ENCODE data around the gene ASPG. TPM values are rescaled to one million over a fixed set of nuclear protein-coding genes. Genes with fewer than 3 reads are reported as not detected.

The ASPG gene
- polyA plus RNA-seq, 1 donor from 2014 or later: 0.16 TPM

- peaks cover 17% of the 10 kb centered on the region for H3K79me2 ChIP-seq (replicated peaks; ENCODE audit: insufficient read depth, low read length)
- H3K27ac ChIP-seq (ENCODE audit: low read length): no peak overlapping the region
- H3K4me3 ChIP-seq (ENCODE audit: low read length): no peak overlapping the region
- H3K9ac ChIP-seq (ENCODE audit: low read length): no peak overlapping the region
- H3K9me2 ChIP-seq (ENCODE audit: insufficient read depth, low read length): no peaks in the 10 kb centered on the region
- no peak overlapping the region for H2AFZ ChIP-seq (ENCODE audit: low read depth, low read length)
- no peak overlapping the region for H3K4me2 ChIP-seq (ENCODE audit: low read length)
- H3K9me3 ChIP-seq (ENCODE audit: low read length): no peaks in the 10 kb centered on the region
- TF ChIP-seq RAD21 (conservative IDR thresholded peaks at IDR 0.05) (no peak), REST (IDR thresholded peaks at IDR 0.05; ENCODE audit: borderline replicate concordance) (no peak), CTCF (IDR thresholded peaks at IDR 0.05; ENCODE audit: poor library complexity, severe bottlenecking) (no peak)
- no peaks in the 10 kb centered on the region for H4K20me1 ChIP-seq (ENCODE audit: insufficient read depth)
- H3F3A ChIP-seq (ENCODE audit: insufficient read depth, low read length, poor library complexity, severe bottlenecking): no peaks in the 10 kb centered on the region
- no peaks in the 10 kb centered on the region for H3K36me3 ChIP-seq (ENCODE audit: insufficient read depth, low read length)
- no peaks in the 10 kb centered on the region for H3K27me3 ChIP-seq (ENCODE audit: insufficient read depth, low read depth, low read length)
These were observed 58.9 kb downstream of the ASPG start for GRCh38 chr14:104144453-104144790.

GRCh38 chr14:104144911-104145825 lies 59.7 kb downstream of the ASPG start:
- Histone ChIP-seq H3K36me3 (ENCODE audit: insufficient read depth, low read length) (no peaks in the 10 kb centered on the region), H3K4me3 (ENCODE audit: low read length) (no peak overlapping the region), H3K9me2 (ENCODE audit: insufficient read depth, low read length) (no peaks in the 10 kb centered on the region), H2AFZ (ENCODE audit: low read depth, low read length) (no peak overlapping the region), H3K9me3 (ENCODE audit: low read length) (no peaks in the 10 kb centered on the region), H3F3A (ENCODE audit: insufficient read depth, low read length, poor library complexity, severe bottlenecking) (no peaks in the 10 kb centered on the region), H3K27me3 (ENCODE audit: insufficient read depth, low read depth, low read length) (no peaks in the 10 kb centered on the region), H3K4me2 (ENCODE audit: low read length) (no peak overlapping the region), H3K27ac (ENCODE audit: low read length) (no peak overlapping the region), H3K79me2 (replicated peaks; ENCODE audit: insufficient read depth, low read length) (peaks cover 9% of the 10 kb centered on the region), H3K9ac (ENCODE audit: low read length) (no peak overlapping the region), H4K20me1 (ENCODE audit: insufficient read depth) (no peaks in the 10 kb centered on the region)
- no peak for TF ChIP-seq SMC3 (conservative IDR thresholded peaks at IDR 0.05; ENCODE audit: poor library complexity)
- TF ChIP-seq REST (IDR thresholded peaks at IDR 0.05; ENCODE audit: borderline replicate concordance): no peak
- TF ChIP-seq EZH2 (IDR thresholded peaks at IDR 0.05; ENCODE audit: borderline replicate concordance, insufficient read depth, low read length, poor library complexity, severe bottlenecking): no peak
- no peak for TF ChIP-seq EP300 (conservative IDR thresholded peaks at IDR 0.05; ENCODE audit: poor library complexity, severe bottlenecking)
- TF ChIP-seq CTCF (IDR thresholded peaks at IDR 0.05; ENCODE audit: poor library complexity, severe bottlenecking): no peak
- no peak for TF ChIP-seq POLR2AphosphoS5 (IDR thresholded peaks at IDR 0.05)
- TF ChIP-seq MXI1 (conservative IDR thresholded peaks at IDR 0.05; ENCODE audit: poor library complexity, severe bottlenecking): no peak
- TF ChIP-seq RAD21 (conservative IDR thresholded peaks at IDR 0.05): no peak
- TF ChIP-seq TAF1 (IDR thresholded peaks at IDR 0.05; ENCODE audit: low read depth): no peak

Data from neural cell (in vitro differentiated cells).